ENCODE results near the gene PPFIBP2. TPM values are rescaled to one million over a fixed set of nuclear protein-coding genes. Genes with fewer than 3 reads are reported as not detected.

PPFIBP2 gene
- total and polyA plus RNA-seq, 2 of the 13 experiments (the other 11 are each of a cell fraction or from before 2014, with no cell fraction given), result 15.0 to 52.5 TPM

DNA sequence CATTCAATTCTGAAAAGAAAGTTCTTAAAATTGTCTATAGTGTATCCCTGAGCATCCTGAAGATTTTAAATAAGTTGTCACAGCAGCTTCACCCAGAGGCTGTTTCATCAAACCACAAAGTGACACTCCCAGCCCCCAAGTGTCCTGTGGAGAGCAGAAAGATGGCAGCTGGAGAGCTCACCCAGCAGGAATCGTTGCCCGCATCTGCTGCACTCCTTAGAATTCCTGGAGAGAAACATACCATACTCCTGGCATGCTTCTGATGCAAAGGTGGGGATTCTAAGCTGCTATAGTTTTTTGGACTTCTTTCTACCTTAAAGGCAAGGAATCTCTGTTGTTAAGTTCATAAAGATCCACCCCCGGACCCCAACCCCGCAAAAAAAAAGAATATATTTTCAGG, 173.0 kb downstream of the PPFIBP2 start (continued):
- TF ChIP-seq, protein P1, sequence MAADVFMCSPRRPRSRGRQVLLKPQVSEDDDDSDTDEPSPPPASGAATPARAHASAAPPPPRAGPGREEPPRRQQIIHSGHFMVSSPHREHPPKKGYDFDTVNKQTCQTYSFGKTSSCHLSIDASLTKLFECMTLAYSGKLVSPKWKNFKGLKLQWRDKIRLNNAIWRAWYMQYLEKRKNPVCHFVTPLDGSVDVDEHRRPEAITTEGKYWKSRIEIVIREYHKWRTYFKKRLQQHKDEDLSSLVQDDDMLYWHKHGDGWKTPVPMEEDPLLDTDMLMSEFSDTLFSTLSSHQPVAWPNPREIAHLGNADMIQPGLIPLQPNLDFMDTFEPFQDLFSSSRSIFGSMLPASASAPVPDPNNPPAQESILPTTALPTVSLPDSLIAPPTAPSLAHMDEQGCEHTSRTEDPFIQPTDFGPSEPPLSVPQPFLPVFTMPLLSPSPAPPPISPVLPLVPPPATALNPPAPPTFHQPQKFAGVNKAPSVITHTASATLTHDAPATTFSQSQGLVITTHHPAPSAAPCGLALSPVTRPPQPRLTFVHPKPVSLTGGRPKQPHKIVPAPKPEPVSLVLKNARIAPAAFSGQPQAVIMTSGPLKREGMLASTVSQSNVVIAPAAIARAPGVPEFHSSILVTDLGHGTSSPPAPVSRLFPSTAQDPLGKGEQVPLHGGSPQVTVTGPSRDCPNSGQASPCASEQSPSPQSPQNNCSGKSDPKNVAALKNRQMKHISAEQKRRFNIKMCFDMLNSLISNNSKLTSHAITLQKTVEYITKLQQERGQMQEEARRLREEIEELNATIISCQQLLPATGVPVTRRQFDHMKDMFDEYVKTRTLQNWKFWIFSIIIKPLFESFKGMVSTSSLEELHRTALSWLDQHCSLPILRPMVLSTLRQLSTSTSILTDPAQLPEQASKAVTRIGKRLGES (CRISPR knock-in tag; IDR thresholded peaks at IDR 0.05; ENCODE audit: borderline replicate concordance), result no peak
- no peak for TF ChIP-seq TAF15 (IDR thresholded peaks at IDR 0.05; ENCODE audit: low read depth, low read length, poor library complexity, severe bottlenecking)
- TF ChIP-seq KLF15 (CRISPR knock-in tag; IDR thresholded peaks at IDR 0.05; ENCODE audit: borderline replicate concordance), result no peak
- TF ChIP-seq NONO (IDR thresholded peaks at IDR 0.05), result no peak
- no peak for TF ChIP-seq NONO (CRISPR knock-in tag; conservative IDR thresholded peaks at IDR 0.05)
- TF ChIP-seq, protein P2, sequence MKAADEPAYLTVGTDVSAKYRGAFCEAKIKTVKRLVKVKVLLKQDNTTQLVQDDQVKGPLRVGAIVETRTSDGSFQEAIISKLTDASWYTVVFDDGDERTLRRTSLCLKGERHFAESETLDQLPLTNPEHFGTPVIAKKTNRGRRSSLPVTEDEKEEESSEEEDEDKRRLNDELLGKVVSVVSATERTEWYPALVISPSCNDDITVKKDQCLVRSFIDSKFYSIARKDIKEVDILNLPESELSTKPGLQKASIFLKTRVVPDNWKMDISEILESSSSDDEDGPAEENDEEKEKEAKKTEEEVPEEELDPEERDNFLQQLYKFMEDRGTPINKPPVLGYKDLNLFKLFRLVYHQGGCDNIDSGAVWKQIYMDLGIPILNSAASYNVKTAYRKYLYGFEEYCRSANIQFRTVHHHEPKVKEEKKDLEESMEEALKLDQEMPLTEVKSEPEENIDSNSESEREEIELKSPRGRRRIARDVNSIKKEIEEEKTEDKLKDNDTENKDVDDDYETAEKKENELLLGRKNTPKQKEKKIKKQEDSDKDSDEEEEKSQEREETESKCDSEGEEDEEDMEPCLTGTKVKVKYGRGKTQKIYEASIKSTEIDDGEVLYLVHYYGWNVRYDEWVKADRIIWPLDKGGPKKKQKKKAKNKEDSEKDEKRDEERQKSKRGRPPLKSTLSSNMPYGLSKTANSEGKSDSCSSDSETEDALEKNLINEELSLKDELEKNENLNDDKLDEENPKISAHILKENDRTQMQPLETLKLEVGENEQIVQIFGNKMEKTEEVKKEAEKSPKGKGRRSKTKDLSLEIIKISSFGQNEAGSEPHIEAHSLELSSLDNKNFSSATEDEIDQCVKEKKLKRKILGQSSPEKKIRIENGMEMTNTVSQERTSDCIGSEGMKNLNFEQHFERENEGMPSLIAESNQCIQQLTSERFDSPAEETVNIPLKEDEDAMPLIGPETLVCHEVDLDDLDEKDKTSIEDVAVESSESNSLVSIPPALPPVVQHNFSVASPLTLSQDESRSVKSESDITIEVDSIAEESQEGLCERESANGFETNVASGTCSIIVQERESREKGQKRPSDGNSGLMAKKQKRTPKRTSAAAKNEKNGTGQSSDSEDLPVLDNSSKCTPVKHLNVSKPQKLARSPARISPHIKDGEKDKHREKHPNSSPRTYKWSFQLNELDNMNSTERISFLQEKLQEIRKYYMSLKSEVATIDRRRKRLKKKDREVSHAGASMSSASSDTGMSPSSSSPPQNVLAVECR (CRISPR knock-in tag; IDR thresholded peaks at IDR 0.05; ENCODE audit: borderline replicate concordance), result no peak
- no peak for TF ChIP-seq ZNF263 (CRISPR knock-in tag; IDR thresholded peaks at IDR 0.05)
- TF ChIP-seq, protein P3, sequence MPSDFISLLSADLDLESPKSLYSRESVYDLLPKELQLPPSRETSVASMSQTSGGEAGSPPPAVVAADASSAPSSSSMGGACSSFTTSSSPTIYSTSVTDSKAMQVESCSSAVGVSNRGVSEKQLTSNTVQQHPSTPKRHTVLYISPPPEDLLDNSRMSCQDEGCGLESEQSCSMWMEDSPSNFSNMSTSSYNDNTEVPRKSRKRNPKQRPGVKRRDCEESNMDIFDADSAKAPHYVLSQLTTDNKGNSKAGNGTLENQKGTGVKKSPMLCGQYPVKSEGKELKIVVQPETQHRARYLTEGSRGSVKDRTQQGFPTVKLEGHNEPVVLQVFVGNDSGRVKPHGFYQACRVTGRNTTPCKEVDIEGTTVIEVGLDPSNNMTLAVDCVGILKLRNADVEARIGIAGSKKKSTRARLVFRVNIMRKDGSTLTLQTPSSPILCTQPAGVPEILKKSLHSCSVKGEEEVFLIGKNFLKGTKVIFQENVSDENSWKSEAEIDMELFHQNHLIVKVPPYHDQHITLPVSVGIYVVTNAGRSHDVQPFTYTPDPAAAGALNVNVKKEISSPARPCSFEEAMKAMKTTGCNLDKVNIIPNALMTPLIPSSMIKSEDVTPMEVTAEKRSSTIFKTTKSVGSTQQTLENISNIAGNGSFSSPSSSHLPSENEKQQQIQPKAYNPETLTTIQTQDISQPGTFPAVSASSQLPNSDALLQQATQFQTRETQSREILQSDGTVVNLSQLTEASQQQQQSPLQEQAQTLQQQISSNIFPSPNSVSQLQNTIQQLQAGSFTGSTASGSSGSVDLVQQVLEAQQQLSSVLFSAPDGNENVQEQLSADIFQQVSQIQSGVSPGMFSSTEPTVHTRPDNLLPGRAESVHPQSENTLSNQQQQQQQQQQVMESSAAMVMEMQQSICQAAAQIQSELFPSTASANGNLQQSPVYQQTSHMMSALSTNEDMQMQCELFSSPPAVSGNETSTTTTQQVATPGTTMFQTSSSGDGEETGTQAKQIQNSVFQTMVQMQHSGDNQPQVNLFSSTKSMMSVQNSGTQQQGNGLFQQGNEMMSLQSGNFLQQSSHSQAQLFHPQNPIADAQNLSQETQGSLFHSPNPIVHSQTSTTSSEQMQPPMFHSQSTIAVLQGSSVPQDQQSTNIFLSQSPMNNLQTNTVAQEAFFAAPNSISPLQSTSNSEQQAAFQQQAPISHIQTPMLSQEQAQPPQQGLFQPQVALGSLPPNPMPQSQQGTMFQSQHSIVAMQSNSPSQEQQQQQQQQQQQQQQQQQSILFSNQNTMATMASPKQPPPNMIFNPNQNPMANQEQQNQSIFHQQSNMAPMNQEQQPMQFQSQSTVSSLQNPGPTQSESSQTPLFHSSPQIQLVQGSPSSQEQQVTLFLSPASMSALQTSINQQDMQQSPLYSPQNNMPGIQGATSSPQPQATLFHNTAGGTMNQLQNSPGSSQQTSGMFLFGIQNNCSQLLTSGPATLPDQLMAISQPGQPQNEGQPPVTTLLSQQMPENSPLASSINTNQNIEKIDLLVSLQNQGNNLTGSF (CRISPR knock-in tag; IDR thresholded peaks at IDR 0.05), result no peak
